RWPE2 (cell line): ENCODE results near the gene MYL5.

Source experiments
- ATAC-seq: fragments of 200-7000 bp; cut with Tn5 transposase; 3 replicates; pipeline ENCODE4 v1.9.1; 2021; ENCODE audit warnings: low read depth
- DNase-seq: peaks from one replicate; pipeline ENCODE4 v3.0.0-alpha.2; 2020; ENCODE audit warnings: low spot score
- H3K27ac ChIP-seq: fragments of 450-650 bp; 2 replicates; pipeline ENCODE4 v1.5.1; 2017; ENCODE audit warnings: mild to moderate bottlenecking; ENCODE audit not compliant: poor library complexity, severe bottlenecking
- H3K27me3 ChIP-seq: fragments of 250-450 bp; sonication (Bioruptor Pico); 2 replicates; pipeline ENCODE4 v1.5.1; 2021; ENCODE audit warnings: mild to moderate bottlenecking, moderate library complexity; ENCODE audit not compliant: insufficient read depth, poor library complexity, severe bottlenecking
- H3K36me3 ChIP-seq: fragments of 250-450 bp; sonication (Bioruptor Pico); 2 replicates; pipeline ENCODE4 v1.5.1; 2020; ENCODE audit warnings: low read depth, mild to moderate bottlenecking, moderate library complexity
- H3K4me1 ChIP-seq: fragments of 250-450 bp; sonication (Bioruptor Pico); 2 replicates; pipeline ENCODE4 v1.5.1; 2021; ENCODE audit warnings: mild to moderate bottlenecking, moderate library complexity; ENCODE audit not compliant: insufficient read depth, poor library complexity, severe bottlenecking
- H3K4me3 ChIP-seq: fragments of 250-450 bp; sonication (Bioruptor Pico); 2 replicates; pipeline ENCODE4 v1.5.1; 2021; ENCODE audit warnings: mild to moderate bottlenecking, moderate library complexity; ENCODE audit not compliant: severe bottlenecking
- H3K9me3 ChIP-seq: fragments of 250-450 bp; sonication (Bioruptor Pico); 2 replicates; pipeline ENCODE4 v1.5.1; 2021; ENCODE audit warnings: mild to moderate bottlenecking, moderate library complexity; ENCODE audit not compliant: severe bottlenecking
- CTCF ChIP-seq: fragments of 450-650 bp; IDR thresholded peaks from one replicate; pipeline ENCODE4 v1.5.1; 2017; ENCODE audit warnings: mild to moderate bottlenecking, moderate library complexity; ENCODE audit not compliant: poor library complexity, severe bottlenecking

Gene MYL5

DNA sequence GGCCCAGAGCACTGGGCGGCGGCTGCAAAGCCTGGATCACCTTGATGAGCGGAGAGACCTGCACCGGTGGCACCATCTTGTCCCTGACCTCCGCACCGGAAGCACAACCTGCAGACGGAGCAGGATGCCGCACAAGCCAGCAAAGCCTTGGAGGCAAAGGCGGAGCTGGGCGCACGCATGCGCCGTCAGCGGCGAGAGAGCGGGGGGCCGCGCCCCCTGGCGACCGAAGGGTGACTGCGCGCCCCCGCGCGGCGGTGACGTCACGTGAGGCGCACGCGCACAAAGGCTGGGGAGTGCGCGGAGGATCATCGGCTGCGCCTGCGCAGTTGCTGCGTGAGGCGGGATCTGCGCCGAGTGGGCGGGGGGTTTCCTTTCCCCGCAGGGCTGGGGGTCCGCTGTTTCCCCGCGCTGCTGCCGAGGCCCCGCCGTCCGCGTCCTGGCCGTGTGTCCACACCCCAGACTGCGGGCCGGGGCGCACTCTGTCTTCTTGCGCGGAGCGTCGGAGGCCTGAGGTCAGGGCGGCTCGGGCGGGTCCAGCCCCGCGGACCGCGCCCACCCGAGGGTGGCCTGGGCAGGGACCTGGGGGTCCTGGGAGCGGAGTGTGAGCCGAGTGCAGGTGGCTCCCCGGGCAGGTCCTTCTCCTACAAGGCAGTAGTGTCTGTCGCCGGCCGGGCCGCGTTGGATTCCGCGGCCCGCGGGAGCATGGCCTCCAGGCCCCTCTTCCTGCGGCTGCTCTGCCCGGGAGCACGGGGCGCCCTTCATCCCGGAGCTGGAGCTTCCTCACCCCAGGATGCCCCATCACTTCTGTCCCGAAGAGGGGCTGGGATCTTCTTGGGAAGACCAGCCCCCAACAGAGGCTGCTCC, at the start of gene MYL5, which contains the start of gene ATP5ME:
Gene MYL5 (plus strand): TSS at position 371 of the 864 bp plus-strand sequence. CDS start 3,485 bp downstream, outside the sequence.
Gene ATP5ME (minus strand): TSS at position 105 of the 864 bp plus-strand sequence. CDS start 29 bp downstream, at position 76.
- Histone ChIP-seq H3K4me3 (peak within 1 kb of the TSS; percentile 67), H3K27ac (peak within 1 kb of the TSS; percentile 57), H3K27me3 (no peaks in the 10 kb centered on the region), H3K4me1 (peaks cover 12% of the 10 kb centered on the region), H3K9me3 (no peaks in the 10 kb centered on the region), H3K36me3 (peaks cover 25% of the 10 kb centered on the region)
- TF ChIP-seq CTCF: peak; percentile 91
- ATAC-seq (peak; percentile 80), DNase-seq (peak; percentile 98)

DNA sequence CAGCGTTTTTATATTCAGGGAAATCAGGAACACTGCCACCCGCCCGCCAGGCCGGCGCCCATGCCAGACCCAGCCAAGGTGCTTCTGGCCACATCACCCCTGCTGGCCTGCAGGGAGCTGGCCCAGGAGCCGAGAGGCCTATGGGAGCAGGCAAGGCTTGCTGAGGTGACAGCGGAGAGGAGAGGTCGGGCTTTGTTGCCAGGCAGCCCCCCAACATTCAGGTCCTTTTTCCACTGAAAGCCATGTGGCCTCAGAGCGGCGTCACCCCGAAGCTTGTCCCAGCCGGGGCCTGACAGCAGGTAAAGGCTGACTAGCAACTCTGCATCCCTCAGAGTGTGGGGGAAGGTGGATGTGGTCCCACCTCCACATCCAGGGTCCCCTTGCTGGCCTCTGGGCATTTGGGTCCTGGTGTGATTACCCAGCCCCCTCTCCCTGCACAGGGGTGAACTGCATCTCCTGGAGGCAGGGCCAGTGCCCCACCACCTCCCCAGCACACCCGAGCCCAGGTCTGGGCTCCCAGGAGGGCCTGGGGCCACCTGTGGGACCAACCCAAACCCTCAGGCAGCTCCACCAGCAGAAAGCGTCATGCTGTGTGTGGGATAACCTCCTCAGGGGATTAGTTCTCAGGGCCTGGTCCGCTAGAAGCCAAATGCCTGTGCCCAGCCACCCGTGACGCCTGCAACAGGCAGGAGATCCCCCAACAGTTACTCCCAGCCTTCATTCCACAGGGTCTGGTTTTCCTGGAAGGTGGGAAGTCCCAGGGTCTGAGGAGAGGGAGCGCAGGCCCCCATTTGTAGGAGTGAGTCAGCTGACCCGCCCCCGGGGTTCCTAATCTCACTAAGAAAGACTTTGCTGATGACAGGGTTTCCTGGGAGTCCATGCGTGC, 49.4 kb upstream of the MYL5 start, which contains the start of gene PDE6B:
Gene PDE6B (plus strand): TSS at position 869 of the 886 bp plus-strand sequence. CDS start 54 bp downstream, outside the sequence.
- DNase-seq (peak; percentile 41), ATAC-seq (no peak)
- no peak for TF ChIP-seq CTCF
- no peak within 1 kb of the TSS for H3K27ac ChIP-seq
- no peaks in the 10 kb centered on the region for H3K4me1 ChIP-seq
- no peak within 1 kb of the TSS for H3K4me3 ChIP-seq
- no peaks in the 10 kb centered on the region for H3K27me3 ChIP-seq
- no peaks in the 10 kb centered on the region for H3K9me3 ChIP-seq
- H3K36me3 ChIP-seq: no peaks in the 10 kb centered on the region

DNA sequence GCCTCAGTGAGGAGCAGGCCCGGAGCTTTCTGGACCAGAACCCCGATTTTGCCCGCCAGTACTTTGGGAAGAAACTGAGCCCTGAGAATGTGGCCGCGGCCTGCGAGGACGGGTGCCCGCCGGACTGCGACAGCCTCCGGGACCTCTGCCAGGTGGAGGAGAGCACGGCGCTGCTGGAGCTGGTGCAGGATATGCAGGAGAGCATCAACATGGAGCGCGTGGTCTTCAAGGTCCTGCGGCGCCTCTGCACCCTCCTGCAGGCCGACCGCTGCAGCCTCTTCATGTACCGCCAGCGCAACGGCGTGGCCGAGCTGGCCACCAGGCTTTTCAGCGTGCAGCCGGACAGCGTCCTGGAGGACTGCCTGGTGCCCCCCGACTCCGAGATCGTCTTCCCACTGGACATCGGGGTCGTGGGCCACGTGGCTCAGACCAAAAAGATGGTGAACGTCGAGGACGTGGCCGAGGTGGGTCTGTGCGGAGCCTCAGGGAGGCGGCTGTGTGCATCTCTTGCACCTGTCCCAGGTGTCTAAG, 48.6 kb upstream of the MYL5 start:
- Histone ChIP-seq H3K9me3 (no peaks in the 10 kb centered on the region), H3K4me3 (no peak overlapping the region), H3K36me3 (no peaks in the 10 kb centered on the region), H3K27ac (no peak overlapping the region), H3K27me3 (no peaks in the 10 kb centered on the region), H3K4me1 (no peaks in the 10 kb centered on the region)
- TF ChIP-seq CTCF: no peak
- ATAC-seq (no peak), DNase-seq (peak; percentile 47)

- H3K4me3 ChIP-seq: no peak overlapping the region
- ATAC-seq (no peak; the same call in 2 of the 3 replicates), DNase-seq (peak; percentile 52)
- H3K27me3 ChIP-seq: no peaks in the 10 kb centered on the region
- no peak for TF ChIP-seq CTCF
- H3K36me3 ChIP-seq: no peaks in the 10 kb centered on the region
- no peaks in the 10 kb centered on the region for H3K4me1 ChIP-seq
- H3K27ac ChIP-seq: no peak overlapping the region
- H3K9me3 ChIP-seq: no peaks in the 10 kb centered on the region
These were observed 47.9 kb upstream of the MYL5 start for GRCh38 chr4:626201-627091.
